Testis (tissue), 2 donors: ENCODE measurements around the gene PLXDC2.

Experiments
- POLR2A ChIP-seq: fragments of 450-650 bp; IDR thresholded peaks from one replicate; pipeline ENCODE4 v1.6.1; 2017; ENCODE audit warnings: antibody characterized with exemption, mild to moderate bottlenecking, moderate library complexity
- TF ChIP-seq, protein P1 (sequence below), 3 experiments: fragments of 450-650 bp in 2 of 3; fragments of 200-600 bp in 1 of 3; sonication (generic) in 1 of 3; IDR thresholded peaks; one replicate each; pipeline ENCODE4 v1.5.1; 2016 to 2019; ENCODE audit warnings: antibody characterized with exemption in 3 of 3, mild to moderate bottlenecking in 2 of 3, moderate library complexity in 1 of 3

DNA sequence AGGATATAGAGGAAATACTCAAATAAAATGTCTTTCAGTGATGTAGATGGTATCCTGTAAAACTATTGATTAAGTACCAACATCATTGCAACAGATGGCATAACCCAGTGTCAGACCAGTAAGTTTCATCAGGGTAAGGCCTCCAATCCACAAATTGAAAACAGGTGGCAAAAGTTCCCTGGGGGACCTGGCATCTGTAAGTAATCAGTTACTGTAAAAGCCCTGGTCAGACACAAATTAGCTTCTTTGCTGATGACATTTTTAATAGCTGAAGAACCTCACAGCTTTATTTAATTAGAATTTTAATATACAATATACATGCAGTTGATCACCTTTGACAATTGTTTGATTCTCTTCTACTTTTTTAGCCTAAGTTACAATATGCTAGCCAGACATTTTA, 152.5 kb downstream of the PLXDC2 start:
- TF ChIP-seq, protein P1, sequence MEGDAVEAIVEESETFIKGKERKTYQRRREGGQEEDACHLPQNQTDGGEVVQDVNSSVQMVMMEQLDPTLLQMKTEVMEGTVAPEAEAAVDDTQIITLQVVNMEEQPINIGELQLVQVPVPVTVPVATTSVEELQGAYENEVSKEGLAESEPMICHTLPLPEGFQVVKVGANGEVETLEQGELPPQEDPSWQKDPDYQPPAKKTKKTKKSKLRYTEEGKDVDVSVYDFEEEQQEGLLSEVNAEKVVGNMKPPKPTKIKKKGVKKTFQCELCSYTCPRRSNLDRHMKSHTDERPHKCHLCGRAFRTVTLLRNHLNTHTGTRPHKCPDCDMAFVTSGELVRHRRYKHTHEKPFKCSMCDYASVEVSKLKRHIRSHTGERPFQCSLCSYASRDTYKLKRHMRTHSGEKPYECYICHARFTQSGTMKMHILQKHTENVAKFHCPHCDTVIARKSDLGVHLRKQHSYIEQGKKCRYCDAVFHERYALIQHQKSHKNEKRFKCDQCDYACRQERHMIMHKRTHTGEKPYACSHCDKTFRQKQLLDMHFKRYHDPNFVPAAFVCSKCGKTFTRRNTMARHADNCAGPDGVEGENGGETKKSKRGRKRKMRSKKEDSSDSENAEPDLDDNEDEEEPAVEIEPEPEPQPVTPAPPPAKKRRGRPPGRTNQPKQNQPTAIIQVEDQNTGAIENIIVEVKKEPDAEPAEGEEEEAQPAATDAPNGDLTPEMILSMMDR (IDR thresholded peaks at IDR 0.05), result no peak
- no peak for TF ChIP-seq POLR2A
